HFF-Myc (cell line): Measurements from ENCODE around the gene SVOPL.

Experiments used
- DNase-seq: peaks from one replicate; pipeline ENCODE4 v3.0.0-alpha.2; 2011; ENCODE audit warnings: low read depth; ENCODE audit errors: extremely low read depth
- H3K4me3 ChIP-seq: replicated peaks from 2 replicates; pipeline ENCODE4 v1.5.1; 2011; ENCODE audit warnings: low read depth, mild to moderate bottlenecking, control low read depth, low read length
- TF ChIP-seq, protein P1 (sequence below): IDR thresholded peaks from 2 replicates; pipeline ENCODE4 v1.5.1; 2012; ENCODE audit warnings: mild to moderate bottlenecking, low read depth, low read length, control low read depth; ENCODE audit errors: missing control alignments

Gene SVOPL

DNA sequence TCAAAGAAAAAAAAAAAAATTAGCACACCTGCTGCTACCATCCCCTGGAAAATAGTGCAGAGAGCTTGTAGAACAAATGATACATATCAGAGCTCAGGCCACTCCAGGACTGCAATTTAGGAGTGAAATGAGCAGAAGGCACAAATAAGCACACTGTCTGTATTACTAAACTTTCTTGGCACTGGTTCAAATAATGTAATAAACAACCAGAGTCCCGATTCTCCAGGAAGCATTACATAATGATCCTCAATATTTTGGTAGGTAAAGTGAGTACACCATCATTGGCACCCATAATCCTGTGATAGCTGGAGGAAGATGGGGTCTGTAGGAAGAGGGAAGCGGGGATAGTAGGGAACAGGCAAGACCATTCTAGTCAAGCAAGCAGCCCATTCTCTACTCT lies 74.3 kb downstream of the SVOPL start:
- DNase-seq, result no peak
- TF ChIP-seq, protein P1, sequence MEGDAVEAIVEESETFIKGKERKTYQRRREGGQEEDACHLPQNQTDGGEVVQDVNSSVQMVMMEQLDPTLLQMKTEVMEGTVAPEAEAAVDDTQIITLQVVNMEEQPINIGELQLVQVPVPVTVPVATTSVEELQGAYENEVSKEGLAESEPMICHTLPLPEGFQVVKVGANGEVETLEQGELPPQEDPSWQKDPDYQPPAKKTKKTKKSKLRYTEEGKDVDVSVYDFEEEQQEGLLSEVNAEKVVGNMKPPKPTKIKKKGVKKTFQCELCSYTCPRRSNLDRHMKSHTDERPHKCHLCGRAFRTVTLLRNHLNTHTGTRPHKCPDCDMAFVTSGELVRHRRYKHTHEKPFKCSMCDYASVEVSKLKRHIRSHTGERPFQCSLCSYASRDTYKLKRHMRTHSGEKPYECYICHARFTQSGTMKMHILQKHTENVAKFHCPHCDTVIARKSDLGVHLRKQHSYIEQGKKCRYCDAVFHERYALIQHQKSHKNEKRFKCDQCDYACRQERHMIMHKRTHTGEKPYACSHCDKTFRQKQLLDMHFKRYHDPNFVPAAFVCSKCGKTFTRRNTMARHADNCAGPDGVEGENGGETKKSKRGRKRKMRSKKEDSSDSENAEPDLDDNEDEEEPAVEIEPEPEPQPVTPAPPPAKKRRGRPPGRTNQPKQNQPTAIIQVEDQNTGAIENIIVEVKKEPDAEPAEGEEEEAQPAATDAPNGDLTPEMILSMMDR, result no peak
- H3K4me3 ChIP-seq, result no peak overlapping the region

DNA sequence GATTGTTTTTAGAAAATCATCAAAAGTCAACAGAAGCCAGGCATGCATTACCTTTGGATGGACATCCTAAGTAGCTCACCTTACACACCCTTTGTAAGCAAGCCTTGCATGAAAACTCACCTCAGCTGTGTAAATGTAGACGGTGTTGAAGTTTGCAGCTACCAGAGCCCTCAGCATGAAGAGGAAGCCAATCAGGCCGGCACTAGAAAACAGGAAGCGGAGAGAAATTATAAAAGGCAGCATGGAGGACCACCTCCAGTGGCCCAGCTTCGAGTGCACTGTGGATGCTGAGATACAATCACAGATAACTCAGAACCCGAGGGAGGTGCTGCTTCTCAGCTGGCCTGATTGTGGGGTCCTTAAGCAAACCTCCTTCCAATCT lies 75.3 kb downstream of the SVOPL start:
- no peak for DNase-seq
- H3K4me3 ChIP-seq, result no peak overlapping the region
- TF ChIP-seq, protein P1, result no peak

DNA sequence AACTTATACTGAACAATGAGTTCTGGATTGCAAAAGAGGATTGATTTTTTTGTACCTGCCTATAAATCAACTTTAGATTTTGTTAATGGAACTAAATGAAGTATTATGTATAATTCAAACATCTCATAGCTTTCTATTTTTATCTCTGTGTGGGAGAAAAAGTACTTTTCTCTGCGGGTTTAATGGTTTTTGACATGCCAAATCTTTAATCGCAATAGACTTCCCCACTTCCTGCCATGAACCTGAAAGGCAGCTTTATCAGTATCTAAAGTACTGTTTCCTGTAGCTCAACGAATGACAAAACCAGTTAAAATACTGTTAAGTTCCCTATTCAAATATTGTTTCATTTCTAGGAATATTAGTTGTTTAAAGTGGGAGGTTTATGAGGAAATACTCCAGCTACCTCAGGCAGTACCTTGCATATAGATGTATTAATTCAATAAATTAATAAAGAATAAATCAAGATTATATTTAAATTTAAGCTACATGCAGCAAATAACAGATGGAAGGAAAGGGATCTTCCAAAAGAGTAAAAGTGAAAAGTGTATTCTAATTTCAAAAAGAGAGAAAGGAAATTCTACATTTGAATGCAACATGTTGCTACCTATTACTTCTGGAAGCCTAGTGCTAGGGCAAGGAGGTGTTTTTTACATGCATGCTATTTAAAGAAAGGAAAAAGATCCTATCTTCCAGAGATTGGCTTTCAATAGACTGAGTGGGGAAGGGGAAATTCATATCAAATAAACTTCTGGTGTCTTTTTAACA lies 75.9 kb downstream of the SVOPL start:
- no peak for DNase-seq
- H3K4me3 ChIP-seq, result no peak overlapping the region
- TF ChIP-seq, protein P1, result no peak

DNA sequence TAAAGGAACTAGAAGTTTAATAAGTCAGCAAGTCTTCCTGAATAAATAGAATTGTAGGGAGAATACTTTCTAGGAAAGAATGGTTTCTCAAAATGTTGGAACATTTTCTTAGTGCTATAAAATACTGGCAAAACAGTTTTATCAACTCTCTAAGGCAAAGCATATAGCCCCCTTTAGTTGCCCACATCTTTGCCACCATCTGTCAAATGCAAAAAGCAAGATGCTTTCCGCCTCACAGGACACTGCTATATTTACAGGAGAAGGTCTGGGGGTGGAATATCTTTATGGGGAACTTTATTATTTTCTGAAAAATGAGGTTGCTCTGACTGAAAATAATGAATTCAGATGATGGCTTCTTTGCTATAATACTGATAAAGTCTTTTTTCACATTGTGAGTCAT lies 78.3 kb downstream of the SVOPL start:
- DNase-seq, result no peak
- no peak overlapping the region for H3K4me3 ChIP-seq
- TF ChIP-seq, protein P1, result no peak

DNA sequence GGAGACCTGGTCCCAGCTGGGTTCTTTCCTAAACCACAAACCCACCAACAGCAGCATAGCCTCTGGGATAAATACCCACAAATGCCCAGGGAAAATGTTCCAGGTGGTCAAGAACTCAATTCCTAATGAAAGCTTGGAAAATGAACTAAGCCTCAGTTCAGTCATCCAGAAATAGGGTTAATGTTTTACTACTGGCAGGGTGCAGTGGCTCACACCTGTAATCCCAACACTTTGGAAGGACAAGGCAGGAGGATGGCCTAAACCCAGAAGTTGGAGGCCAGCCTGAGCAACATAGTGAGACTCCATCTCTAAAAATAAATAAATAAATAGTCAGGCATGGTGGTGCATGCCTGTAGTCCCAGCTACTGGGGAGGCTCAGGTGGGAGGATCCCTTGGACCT lies 82.2 kb downstream of the SVOPL start:
- no peak for DNase-seq
- TF ChIP-seq, protein P1, result no peak
- H3K4me3 ChIP-seq, result no peak overlapping the region

DNA sequence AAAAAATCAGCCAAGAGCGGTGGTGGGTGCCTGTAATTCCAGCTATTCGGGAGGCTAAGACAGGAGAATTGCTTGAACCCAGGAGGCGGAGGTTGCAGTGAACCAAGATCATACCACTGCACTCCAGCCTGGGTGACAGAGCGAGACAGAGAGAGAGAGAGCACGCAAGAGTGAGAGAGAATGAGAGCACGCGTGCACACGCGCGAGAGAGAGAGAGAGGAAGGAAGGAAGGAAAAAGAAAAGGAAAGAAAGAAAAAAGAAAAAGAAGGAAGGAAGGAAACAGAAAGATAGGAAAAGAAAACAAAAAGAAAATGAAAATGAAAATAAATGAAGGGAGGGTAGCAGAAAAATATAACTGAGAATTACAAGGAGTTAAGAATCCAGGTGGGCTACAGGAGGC lies 82.7 kb downstream of the SVOPL start:
- no peak overlapping the region for H3K4me3 ChIP-seq
- no peak for DNase-seq
- TF ChIP-seq, protein P1, result no peak

DNA sequence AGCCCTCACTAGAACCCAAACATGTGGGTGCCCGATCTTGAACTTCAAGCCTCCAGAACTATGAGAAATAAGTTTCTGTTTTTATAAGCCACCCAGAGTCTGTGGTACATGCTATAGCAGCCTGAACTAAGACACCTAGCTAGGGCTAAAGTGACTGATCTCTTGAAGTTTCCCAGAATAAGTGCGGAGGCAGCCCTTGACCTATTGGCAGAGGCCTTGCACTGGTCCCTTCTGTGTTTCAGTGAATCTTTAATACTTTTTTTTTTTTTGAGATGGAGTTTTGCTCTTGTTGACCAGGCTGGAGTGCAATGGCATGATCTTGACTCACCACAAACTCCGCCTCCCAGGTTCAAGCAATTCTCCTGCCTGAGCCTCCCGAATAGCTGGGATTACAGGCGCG lies 85.1 kb downstream of the SVOPL start:
- H3K4me3 ChIP-seq, result no peak overlapping the region
- TF ChIP-seq, protein P1, result no peak
- DNase-seq, result no peak
